Activated B cell treated with CpG ODN at 0.5 μM for 24 hours (primary cell): ENCODE measurements around the gene MYH7. TPM values are rescaled to one million over a fixed set of nuclear protein-coding genes. Genes with fewer than 3 reads are reported as not detected.

ENCODE experiments used
- ATAC-seq: fragments of 200-7000 bp; cut with Tn5 transposase; one replicate; pipeline ENCODE4 v1.10.0; 2021; ENCODE audit warnings: low read depth, mild to moderate bottlenecking, moderate library complexity
- CTCF ChIA-PET: fragments of 350-600 bp; sonication (Branson Sonifier 250); formaldehyde crosslinking; loops from one replicate; lab custom pipeline; 2021; ENCODE audit warnings: antibody characterized with exemption; lab: Charles Lee
- POLR2A ChIA-PET: fragments of 350-600 bp; sonication (Branson Sonifier 250); formaldehyde crosslinking; loops from one replicate; lab custom pipeline; 2021; ENCODE audit warnings: antibody characterized with exemption; lab: Charles Lee
- DNase-seq: peaks from one replicate; pipeline ENCODE4 v3.0.0; 2022
- H3K27ac Mint-ChIP-seq: one replicate; pipeline ENCODE4 v1.8.0; 2020; ENCODE audit warnings: mixed read lengths
- H3K27me3 Mint-ChIP-seq: one replicate; pipeline ENCODE4 v1.8.0; 2021; ENCODE audit warnings: mixed read lengths
- H3K36me3 Mint-ChIP-seq: one replicate; pipeline ENCODE4 v1.8.0; 2021; ENCODE audit warnings: low read depth, mixed read lengths
- H3K4me1 Mint-ChIP-seq: one replicate; pipeline ENCODE4 v1.8.0; 2021; ENCODE audit warnings: mixed read lengths
- H3K4me3 Mint-ChIP-seq: one replicate; pipeline ENCODE4 v1.8.0; 2020; ENCODE audit warnings: mild to moderate bottlenecking, mixed read lengths
- H3K9me3 Mint-ChIP-seq: one replicate; pipeline ENCODE4 v1.8.0; 2020; ENCODE audit warnings: mixed read lengths
- intact Hi-C: fragments of 100-400 bp; cut with micrococcal nuclease; formaldehyde crosslinking; loops from one replicate; pipeline ENCODE4 v1.15.1; 2024
- total RNA-seq: library from RNA; stranded (reverse); gene quantifications from 2 replicates; pipeline ENCODE4 v1.2.3, GENCODE V29; 2022
- TF ChIP-seq, protein P1 (sequence below): fragments of 200-600 bp; IDR thresholded peaks from one replicate; pipeline ENCODE4 v1.8.0; 2022; ENCODE audit warnings: antibody characterized with exemption, mild to moderate bottlenecking

The MYH7 gene
- total RNA-seq, 1 donor from 2014 or later = not detected

DNA sequence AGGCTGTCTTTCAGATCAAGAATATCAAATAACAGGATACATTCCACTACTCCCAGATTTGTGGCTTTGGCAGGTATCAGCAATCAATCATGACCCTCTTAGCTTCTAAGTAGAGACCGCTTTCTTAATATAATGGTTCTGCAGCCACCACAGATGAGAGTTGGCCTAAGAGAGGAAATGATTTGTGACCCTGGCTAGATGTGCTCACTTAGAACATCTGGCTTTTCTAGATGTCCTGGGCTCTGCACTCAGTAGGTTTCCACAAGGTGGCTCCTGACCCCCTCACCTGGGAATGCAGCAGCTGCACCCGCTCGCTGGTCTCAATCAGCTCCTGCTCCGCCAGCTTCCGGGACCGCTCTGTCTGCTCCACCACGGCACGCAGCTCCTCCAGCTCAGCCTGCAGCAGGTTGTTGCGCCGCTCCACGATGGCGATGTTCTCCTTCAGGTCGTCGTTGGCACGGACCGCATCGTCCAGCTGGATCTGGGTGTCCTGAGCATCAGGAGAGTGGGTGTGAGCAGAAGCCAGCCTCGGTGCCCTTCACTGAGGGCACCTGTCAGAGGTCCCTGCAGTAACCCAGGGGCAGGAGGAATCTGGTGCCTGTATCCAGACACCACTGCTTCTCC lies 49.7 kb downstream of the MYH7 start:
- ChIA-PET POLR2A (no interaction called here), CTCF (no interaction called here)
- TF ChIP-seq, protein P1, sequence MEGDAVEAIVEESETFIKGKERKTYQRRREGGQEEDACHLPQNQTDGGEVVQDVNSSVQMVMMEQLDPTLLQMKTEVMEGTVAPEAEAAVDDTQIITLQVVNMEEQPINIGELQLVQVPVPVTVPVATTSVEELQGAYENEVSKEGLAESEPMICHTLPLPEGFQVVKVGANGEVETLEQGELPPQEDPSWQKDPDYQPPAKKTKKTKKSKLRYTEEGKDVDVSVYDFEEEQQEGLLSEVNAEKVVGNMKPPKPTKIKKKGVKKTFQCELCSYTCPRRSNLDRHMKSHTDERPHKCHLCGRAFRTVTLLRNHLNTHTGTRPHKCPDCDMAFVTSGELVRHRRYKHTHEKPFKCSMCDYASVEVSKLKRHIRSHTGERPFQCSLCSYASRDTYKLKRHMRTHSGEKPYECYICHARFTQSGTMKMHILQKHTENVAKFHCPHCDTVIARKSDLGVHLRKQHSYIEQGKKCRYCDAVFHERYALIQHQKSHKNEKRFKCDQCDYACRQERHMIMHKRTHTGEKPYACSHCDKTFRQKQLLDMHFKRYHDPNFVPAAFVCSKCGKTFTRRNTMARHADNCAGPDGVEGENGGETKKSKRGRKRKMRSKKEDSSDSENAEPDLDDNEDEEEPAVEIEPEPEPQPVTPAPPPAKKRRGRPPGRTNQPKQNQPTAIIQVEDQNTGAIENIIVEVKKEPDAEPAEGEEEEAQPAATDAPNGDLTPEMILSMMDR = no peak
- H3K4me1 Mint-ChIP-seq = no peaks in the 10 kb centered on the region
- H3K36me3 Mint-ChIP-seq = no peaks in the 10 kb centered on the region
- no peak overlapping the region for H3K27ac Mint-ChIP-seq
- H3K9me3 Mint-ChIP-seq = no peaks in the 10 kb centered on the region
- intact Hi-C loops = no loop called here
- no peak overlapping the region for H3K4me3 Mint-ChIP-seq
- peaks cover 43% of the 10 kb centered on the region for H3K27me3 Mint-ChIP-seq
- DNase-seq (no peak), ATAC-seq (no peak)

DNA sequence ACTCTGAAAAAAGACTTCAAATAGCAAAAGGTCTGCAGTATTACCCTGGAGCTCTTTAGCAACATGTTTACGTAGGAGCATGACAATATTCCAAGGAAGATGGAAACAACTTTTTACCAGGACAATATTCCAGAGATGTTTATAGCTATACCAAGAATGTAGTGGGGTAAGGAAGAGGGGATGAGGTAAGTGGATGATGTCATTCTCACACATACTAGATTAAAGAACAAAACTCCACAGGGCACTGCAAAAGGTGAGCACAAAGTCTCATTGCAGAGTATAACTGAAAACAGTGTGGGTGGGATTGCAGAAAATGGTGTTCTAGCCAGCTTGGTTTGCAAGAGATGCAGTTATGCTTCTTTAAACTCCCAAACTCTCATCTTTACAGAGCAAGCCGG lies 50.2 kb downstream of the MYH7 start:
- intact Hi-C loops = no loop called here

DNA sequence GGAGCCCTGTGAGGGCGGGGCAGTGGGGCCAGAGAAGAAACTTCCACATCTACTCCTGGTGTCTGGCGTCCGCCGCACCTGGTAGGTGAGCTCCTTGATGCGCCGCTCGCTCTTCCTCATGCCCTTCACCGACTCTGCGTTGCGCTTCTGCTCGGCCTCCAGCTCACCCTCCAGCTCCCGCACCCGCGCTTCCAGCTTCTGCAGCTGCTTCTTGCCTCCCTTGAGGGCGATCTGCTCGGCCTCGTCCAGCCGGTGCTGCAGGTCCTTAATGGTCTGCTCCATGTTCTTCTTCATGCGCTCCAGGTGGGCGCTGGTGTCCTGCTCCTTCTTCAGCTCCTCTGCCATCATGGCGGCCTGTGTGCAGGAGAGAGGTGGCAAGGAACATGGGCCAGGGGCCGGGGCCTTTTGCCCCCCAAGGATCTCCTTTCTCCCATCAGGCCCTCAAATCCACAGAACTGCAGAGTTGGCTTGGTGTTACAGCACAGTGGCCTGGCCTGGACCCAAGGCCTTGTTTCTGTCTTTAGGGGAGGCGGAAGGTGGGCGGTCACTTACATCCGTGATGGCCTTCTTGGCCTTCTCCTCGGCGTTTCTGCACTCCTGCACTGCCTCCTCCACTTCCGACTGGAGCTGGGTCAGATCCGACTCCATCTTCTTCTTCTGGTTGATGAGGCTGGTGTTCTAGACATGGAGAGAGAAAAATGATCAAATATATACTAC lies 50.9 kb downstream of the MYH7 start:
- no peaks in the 10 kb centered on the region for H3K4me1 Mint-ChIP-seq
- H3K4me3 Mint-ChIP-seq = no peak overlapping the region
- H3K27ac Mint-ChIP-seq = no peak overlapping the region
- ChIA-PET CTCF (no interaction called here), POLR2A (interaction anchor here (0.6 kb wide), 1 partner anchor 194 kb away, joined by 6 read pairs; no protein-coding TSS in a partner anchor)
- intact Hi-C loops = no loop called here
- H3K27me3 Mint-ChIP-seq = peaks cover 37% of the 10 kb centered on the region
- TF ChIP-seq, protein P1 = no peak
- H3K36me3 Mint-ChIP-seq = no peaks in the 10 kb centered on the region
- ATAC-seq = no peak
- DNase-seq = no peak
- no peaks in the 10 kb centered on the region for H3K9me3 Mint-ChIP-seq

More for the DNA sequence above, 50.2 kb downstream of the MYH7 start:
- no peak overlapping the region for H3K4me3 Mint-ChIP-seq
- CTCF ChIA-PET = no interaction called here
- POLR2A ChIA-PET = interaction anchor here (0.6 kb wide), 1 partner anchor 194 kb away, joined by 6 read pairs; no protein-coding TSS in a partner anchor
- peaks cover 40% of the 10 kb centered on the region for H3K27me3 Mint-ChIP-seq
- ATAC-seq = no peak
- no peaks in the 10 kb centered on the region for H3K36me3 Mint-ChIP-seq
- H3K4me1 Mint-ChIP-seq = no peaks in the 10 kb centered on the region
- H3K9me3 Mint-ChIP-seq = no peaks in the 10 kb centered on the region
- no peak for DNase-seq
- TF ChIP-seq, protein P1 = no peak
- no peak overlapping the region for H3K27ac Mint-ChIP-seq

DNA sequence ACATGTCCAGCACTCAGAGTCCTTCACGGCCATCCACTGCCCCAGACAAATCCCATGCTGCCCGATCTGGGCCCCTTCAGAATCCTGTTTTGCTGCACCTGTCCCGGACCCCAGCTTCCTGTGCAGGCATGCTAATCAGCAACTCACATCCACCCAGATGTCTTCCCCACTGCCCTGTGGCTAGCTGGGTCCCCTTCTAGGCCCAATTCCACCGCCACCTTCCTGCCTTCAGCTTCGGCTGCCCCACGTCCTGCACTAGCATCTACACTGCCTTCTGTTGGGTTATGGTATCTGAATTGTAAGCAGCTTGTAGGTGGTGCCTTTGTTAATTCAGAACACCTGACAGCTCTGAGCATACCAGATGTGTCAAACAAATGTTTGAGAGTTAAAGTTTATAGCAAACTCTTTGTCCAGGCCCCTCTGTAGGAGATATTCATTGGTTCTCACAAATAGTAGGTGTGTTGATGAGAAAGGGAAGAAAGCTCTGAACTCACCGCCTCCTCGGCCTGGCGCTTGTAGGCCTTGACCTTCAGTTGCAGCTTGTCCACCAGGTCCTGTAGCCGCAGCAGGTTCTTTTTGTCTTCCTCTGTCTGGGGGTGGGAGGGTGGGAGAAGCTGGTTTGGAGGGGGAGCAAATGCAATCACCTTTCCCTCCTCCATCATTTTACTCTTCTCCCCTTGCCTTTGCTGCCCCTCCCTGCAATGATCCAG lies 52.6 kb downstream of the MYH7 start:
- TF ChIP-seq, protein P1 = no peak
- no peaks in the 10 kb centered on the region for H3K9me3 Mint-ChIP-seq
- ATAC-seq (no peak), DNase-seq (no peak)
- H3K27me3 Mint-ChIP-seq = peaks cover 28% of the 10 kb centered on the region
- H3K36me3 Mint-ChIP-seq = no peaks in the 10 kb centered on the region
- ChIA-PET CTCF (interaction anchor here (0.9 kb wide), 2 partner anchors 118 to 307 kb away, joined by 3 to 4 read pairs; no protein-coding TSS in a partner anchor), POLR2A (no interaction called here)
- no peak overlapping the region for H3K27ac Mint-ChIP-seq
- intact Hi-C loops = no loop called here
- no peaks in the 10 kb centered on the region for H3K4me1 Mint-ChIP-seq
- no peak overlapping the region for H3K4me3 Mint-ChIP-seq

DNA sequence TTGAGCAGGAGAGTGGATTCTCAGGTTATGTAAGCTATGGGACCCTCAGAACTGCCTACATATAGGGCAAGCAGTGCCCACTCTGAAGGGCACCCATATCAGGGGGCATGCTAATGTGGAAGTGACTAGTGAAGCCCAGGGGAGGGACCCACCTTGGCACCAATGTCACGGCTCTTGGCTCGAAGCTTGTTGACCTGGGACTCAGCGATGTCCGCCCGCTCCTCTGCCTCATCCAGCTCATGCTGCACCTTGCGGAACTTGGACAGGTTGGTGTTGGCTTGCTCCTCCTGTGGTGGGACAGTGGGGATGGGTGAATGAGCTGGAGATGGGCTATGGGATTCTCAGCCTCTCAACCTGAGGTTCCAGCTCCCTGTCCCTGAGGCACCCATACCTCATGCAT lies 53.2 kb downstream of the MYH7 start:
- H3K4me1 Mint-ChIP-seq = no peaks in the 10 kb centered on the region
- ChIA-PET POLR2A (no interaction called here), CTCF (interaction anchor here (0.9 kb wide), 1 partner anchor 117 kb away, joined by 4 read pairs; no protein-coding TSS in a partner anchor)
- no peak overlapping the region for H3K4me3 Mint-ChIP-seq
- H3K9me3 Mint-ChIP-seq = no peaks in the 10 kb centered on the region
- intact Hi-C loops = no loop called here
- no peak for ATAC-seq
- H3K27ac Mint-ChIP-seq = no peak overlapping the region
- H3K36me3 Mint-ChIP-seq = no peaks in the 10 kb centered on the region
- H3K27me3 Mint-ChIP-seq = peaks cover 24% of the 10 kb centered on the region
- DNase-seq = no peak
- TF ChIP-seq, protein P1 = no peak
